NT2/D1 (cell line): ENCODE results near the gene EPB41L1.

Source experiments
- SUZ12 ChIP-seq: IDR thresholded peaks from 2 replicates; pipeline ENCODE4 v1.6.1; 2011; ENCODE audit not compliant: insufficient read length, insufficient read depth; ENCODE audit errors: extremely low read depth
- ZNF274 ChIP-seq: IDR thresholded peaks from 2 replicates; pipeline ENCODE4 v1.6.1; 2011; ENCODE audit warnings: mild to moderate bottlenecking, low read depth, low read length

DNA sequence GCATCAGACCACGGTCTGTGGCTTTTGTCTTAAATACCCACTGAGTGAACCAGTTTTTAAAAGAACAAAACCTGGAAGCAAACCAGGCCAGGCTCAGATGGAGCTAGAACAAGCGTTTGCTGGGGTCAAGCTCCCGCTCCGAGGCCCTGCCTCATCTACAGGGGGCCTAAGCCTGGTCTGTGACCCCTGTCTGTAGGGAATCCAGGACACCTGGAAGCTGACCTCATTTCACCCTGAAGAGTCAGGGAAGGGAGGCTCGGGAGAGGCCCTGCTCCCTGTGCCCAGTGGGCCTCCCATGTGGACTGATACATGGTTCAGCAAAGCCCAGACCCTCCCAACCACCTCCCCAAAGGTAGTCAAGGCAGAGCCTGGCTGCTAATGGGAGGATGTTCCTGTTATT, 124.8 kb downstream of the EPB41L1 start:
- TF ChIP-seq ZNF274, result no peak
- TF ChIP-seq SUZ12, result no peak
